ENCODE results near the gene LAG3.
A peak's percentile ranks its signal among the peaks of the same experiment; 100 is the strongest.

The LAG3 gene

GRCh38 chr12:6825398-6826124 lies 53.2 kb downstream of the LAG3 start:
- TF ChIP-seq, protein P1, sequence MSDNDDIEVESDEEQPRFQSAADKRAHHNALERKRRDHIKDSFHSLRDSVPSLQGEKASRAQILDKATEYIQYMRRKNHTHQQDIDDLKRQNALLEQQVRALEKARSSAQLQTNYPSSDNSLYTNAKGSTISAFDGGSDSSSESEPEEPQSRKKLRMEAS (IDR thresholded peaks at IDR 0.05) = no peak
- TF ChIP-seq TEAD4 (IDR thresholded peaks at IDR 0.05) (peak; percentile 79), TCF12 (IDR thresholded peaks at IDR 0.05; ENCODE audit: low read depth) (no peak), RAD21 (IDR thresholded peaks at IDR 0.05; ENCODE audit: low read depth) (peak; percentile 99), EGR1 (IDR thresholded peaks at IDR 0.05) (no peak)

GRCh38 chr12:6826125-6826733 lies 53.9 kb downstream of the LAG3 start:
- no peak for TF ChIP-seq CEBPB (IDR thresholded peaks at IDR 0.05)

- no peak for TF ChIP-seq RAD21 (IDR thresholded peaks at IDR 0.05; ENCODE audit: low read depth)
- TF ChIP-seq, protein P1 (IDR thresholded peaks at IDR 0.05) = no peak
- no peak for TF ChIP-seq NFIC (IDR thresholded peaks at IDR 0.05)
- no peak for TF ChIP-seq TEAD4 (IDR thresholded peaks at IDR 0.05)
- no peak for TF ChIP-seq TCF12 (IDR thresholded peaks at IDR 0.05; ENCODE audit: low read depth)
- no peak for TF ChIP-seq EGR1 (IDR thresholded peaks at IDR 0.05)
- TF ChIP-seq, protein P2, sequence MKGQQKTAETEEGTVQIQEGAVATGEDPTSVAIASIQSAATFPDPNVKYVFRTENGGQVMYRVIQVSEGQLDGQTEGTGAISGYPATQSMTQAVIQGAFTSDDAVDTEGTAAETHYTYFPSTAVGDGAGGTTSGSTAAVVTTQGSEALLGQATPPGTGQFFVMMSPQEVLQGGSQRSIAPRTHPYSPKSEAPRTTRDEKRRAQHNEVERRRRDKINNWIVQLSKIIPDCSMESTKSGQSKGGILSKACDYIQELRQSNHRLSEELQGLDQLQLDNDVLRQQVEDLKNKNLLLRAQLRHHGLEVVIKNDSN (IDR thresholded peaks at IDR 0.05) = no peak
- no peak for TF ChIP-seq EP300 (IDR thresholded peaks at IDR 0.05; ENCODE audit: borderline replicate concordance)
- TF ChIP-seq CREB1 (IDR thresholded peaks at IDR 0.05; ENCODE audit: low read depth) = no peak
- no peak for TF ChIP-seq FOXM1 (IDR thresholded peaks at IDR 0.05; ENCODE audit: borderline replicate concordance, low read depth)
- TF ChIP-seq ZBTB7A (IDR thresholded peaks at IDR 0.05; ENCODE audit: low read depth) = no peak
- no peak for TF ChIP-seq CEBPB (IDR thresholded peaks at IDR 0.05)
- no peak for TF ChIP-seq YY1 (IDR thresholded peaks at IDR 0.05; ENCODE audit: low read depth)
- no peak for TF ChIP-seq TAF1 (IDR thresholded peaks at IDR 0.05; ENCODE audit: low read depth)
- TF ChIP-seq, protein P3, sequence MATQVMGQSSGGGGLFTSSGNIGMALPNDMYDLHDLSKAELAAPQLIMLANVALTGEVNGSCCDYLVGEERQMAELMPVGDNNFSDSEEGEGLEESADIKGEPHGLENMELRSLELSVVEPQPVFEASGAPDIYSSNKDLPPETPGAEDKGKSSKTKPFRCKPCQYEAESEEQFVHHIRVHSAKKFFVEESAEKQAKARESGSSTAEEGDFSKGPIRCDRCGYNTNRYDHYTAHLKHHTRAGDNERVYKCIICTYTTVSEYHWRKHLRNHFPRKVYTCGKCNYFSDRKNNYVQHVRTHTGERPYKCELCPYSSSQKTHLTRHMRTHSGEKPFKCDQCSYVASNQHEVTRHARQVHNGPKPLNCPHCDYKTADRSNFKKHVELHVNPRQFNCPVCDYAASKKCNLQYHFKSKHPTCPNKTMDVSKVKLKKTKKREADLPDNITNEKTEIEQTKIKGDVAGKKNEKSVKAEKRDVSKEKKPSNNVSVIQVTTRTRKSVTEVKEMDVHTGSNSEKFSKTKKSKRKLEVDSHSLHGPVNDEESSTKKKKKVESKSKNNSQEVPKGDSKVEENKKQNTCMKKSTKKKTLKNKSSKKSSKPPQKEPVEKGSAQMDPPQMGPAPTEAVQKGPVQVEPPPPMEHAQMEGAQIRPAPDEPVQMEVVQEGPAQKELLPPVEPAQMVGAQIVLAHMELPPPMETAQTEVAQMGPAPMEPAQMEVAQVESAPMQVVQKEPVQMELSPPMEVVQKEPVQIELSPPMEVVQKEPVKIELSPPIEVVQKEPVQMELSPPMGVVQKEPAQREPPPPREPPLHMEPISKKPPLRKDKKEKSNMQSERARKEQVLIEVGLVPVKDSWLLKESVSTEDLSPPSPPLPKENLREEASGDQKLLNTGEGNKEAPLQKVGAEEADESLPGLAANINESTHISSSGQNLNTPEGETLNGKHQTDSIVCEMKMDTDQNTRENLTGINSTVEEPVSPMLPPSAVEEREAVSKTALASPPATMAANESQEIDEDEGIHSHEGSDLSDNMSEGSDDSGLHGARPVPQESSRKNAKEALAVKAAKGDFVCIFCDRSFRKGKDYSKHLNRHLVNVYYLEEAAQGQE (IDR thresholded peaks at IDR 0.05; ENCODE audit: low read depth) = no peak
Observed at GRCh38 chr12:6826734-6827436, 54.6 kb downstream of the LAG3 start.

GRCh38 chr12:6827437-6827911 lies 55.2 kb downstream of the LAG3 start:
- TF ChIP-seq EP300 (IDR thresholded peaks at IDR 0.05; ENCODE audit: borderline replicate concordance) = no peak
- TF ChIP-seq, protein P3 (IDR thresholded peaks at IDR 0.05; ENCODE audit: low read depth) = no peak
- TF ChIP-seq EGR1 (IDR thresholded peaks at IDR 0.05) = 0 out of 2 replicates have a peak, but pooled peaks have one; percentile 47
- TF ChIP-seq, protein P1 (IDR thresholded peaks at IDR 0.05) = 0 out of 2 replicates have a peak, but pooled peaks have one; percentile 39
- TF ChIP-seq ZBTB7A (IDR thresholded peaks at IDR 0.05; ENCODE audit: low read depth) = 0 out of 2 replicates have a peak, but pooled peaks have one; percentile 11
- TF ChIP-seq CREB1 (IDR thresholded peaks at IDR 0.05; ENCODE audit: low read depth) = no peak
- no peak for TF ChIP-seq YY1 (IDR thresholded peaks at IDR 0.05; ENCODE audit: low read depth)
- TF ChIP-seq, protein P2 (IDR thresholded peaks at IDR 0.05) = peak; percentile 83
- no peak; the same call in 1 of the 2 replicates for TF ChIP-seq TAF1 (IDR thresholded peaks at IDR 0.05; ENCODE audit: low read depth)
- no peak for TF ChIP-seq TCF12 (IDR thresholded peaks at IDR 0.05; ENCODE audit: low read depth)
- no peak for TF ChIP-seq NFIC (IDR thresholded peaks at IDR 0.05)
- TF ChIP-seq TEAD4 (IDR thresholded peaks at IDR 0.05) = no peak
- no peak for TF ChIP-seq FOXM1 (IDR thresholded peaks at IDR 0.05; ENCODE audit: borderline replicate concordance, low read depth)

Measured in Ishikawa (cell line).